RWPE2 (cell line): ENCODE data around the gene CNPY1.

Experiments
- ATAC-seq: fragments of 200-7000 bp; cut with Tn5 transposase; 3 replicates; pipeline ENCODE4 v1.9.1; 2021; ENCODE audit warnings: low read depth
- DNase-seq: peaks from one replicate; pipeline ENCODE4 v3.0.0-alpha.2; 2020; ENCODE audit warnings: low spot score
- H3K27ac ChIP-seq: fragments of 450-650 bp; 2 replicates; pipeline ENCODE4 v1.5.1; 2017; ENCODE audit warnings: mild to moderate bottlenecking; ENCODE audit not compliant: poor library complexity, severe bottlenecking
- H3K27me3 ChIP-seq: fragments of 250-450 bp; sonication (Bioruptor Pico); 2 replicates; pipeline ENCODE4 v1.5.1; 2021; ENCODE audit warnings: mild to moderate bottlenecking, moderate library complexity; ENCODE audit not compliant: insufficient read depth, poor library complexity, severe bottlenecking
- H3K36me3 ChIP-seq: fragments of 250-450 bp; sonication (Bioruptor Pico); 2 replicates; pipeline ENCODE4 v1.5.1; 2020; ENCODE audit warnings: low read depth, mild to moderate bottlenecking, moderate library complexity
- H3K4me1 ChIP-seq: fragments of 250-450 bp; sonication (Bioruptor Pico); 2 replicates; pipeline ENCODE4 v1.5.1; 2021; ENCODE audit warnings: mild to moderate bottlenecking, moderate library complexity; ENCODE audit not compliant: insufficient read depth, poor library complexity, severe bottlenecking
- H3K4me3 ChIP-seq: fragments of 250-450 bp; sonication (Bioruptor Pico); 2 replicates; pipeline ENCODE4 v1.5.1; 2021; ENCODE audit warnings: mild to moderate bottlenecking, moderate library complexity; ENCODE audit not compliant: severe bottlenecking
- H3K9me3 ChIP-seq: fragments of 250-450 bp; sonication (Bioruptor Pico); 2 replicates; pipeline ENCODE4 v1.5.1; 2021; ENCODE audit warnings: mild to moderate bottlenecking, moderate library complexity; ENCODE audit not compliant: severe bottlenecking
- CTCF ChIP-seq: fragments of 450-650 bp; IDR thresholded peaks from one replicate; pipeline ENCODE4 v1.5.1; 2017; ENCODE audit warnings: mild to moderate bottlenecking, moderate library complexity; ENCODE audit not compliant: poor library complexity, severe bottlenecking

Gene CNPY1

GRCh38 chr7:155510975-155511701 lies 35.2 kb downstream of the CNPY1 start:
- Histone ChIP-seq H3K27ac (no peak overlapping the region), H3K4me3 (no peak overlapping the region), H3K36me3 (no peaks in the 10 kb centered on the region), H3K27me3 (peaks cover 96% of the 10 kb centered on the region), H3K9me3 (no peaks in the 10 kb centered on the region), H3K4me1 (no peaks in the 10 kb centered on the region)
- DNase-seq (no peak), ATAC-seq (no peak)
- TF ChIP-seq CTCF: no peak

- ATAC-seq: no peak
- Histone ChIP-seq H3K4me1 (no peaks in the 10 kb centered on the region), H3K4me3 (no peak overlapping the region), H3K36me3 (no peaks in the 10 kb centered on the region), H3K27ac (no peak overlapping the region), H3K9me3 (no peaks in the 10 kb centered on the region), H3K27me3 (peaks cover 99% of the 10 kb centered on the region)
- TF ChIP-seq CTCF: no peak
- no peak for DNase-seq
Measured at GRCh38 chr7:155509725-155510551, 36.4 kb downstream of the CNPY1 start.

- H3K4me1 ChIP-seq: no peaks in the 10 kb centered on the region
- no peak for DNase-seq
- H3K27ac ChIP-seq: no peak overlapping the region
- peaks cover 100% of the 10 kb centered on the region for H3K27me3 ChIP-seq
- H3K36me3 ChIP-seq: no peaks in the 10 kb centered on the region
- no peak overlapping the region for H3K4me3 ChIP-seq
- no peak for TF ChIP-seq CTCF
- H3K9me3 ChIP-seq: no peaks in the 10 kb centered on the region
- ATAC-seq: no peak
Measured at GRCh38 chr7:155509359-155509724, 37.0 kb downstream of the CNPY1 start.

GRCh38 chr7:155508376-155509358 lies 37.7 kb downstream of the CNPY1 start:
- no peak for TF ChIP-seq CTCF
- no peak for ATAC-seq
- no peak overlapping the region for H3K4me3 ChIP-seq
- H3K27me3 ChIP-seq: peaks cover 100% of the 10 kb centered on the region
- H3K36me3 ChIP-seq: no peaks in the 10 kb centered on the region
- no peaks in the 10 kb centered on the region for H3K4me1 ChIP-seq
- DNase-seq: no peak
- no peaks in the 10 kb centered on the region for H3K9me3 ChIP-seq
- H3K27ac ChIP-seq: no peak overlapping the region
